IMR-90 (cell line): ENCODE measurements around the gene STYXL1. TPM values are rescaled to one million over a fixed set of nuclear protein-coding genes. Genes with fewer than 3 reads are reported as not detected.

Source experiments
- ATAC-seq: fragments of 200-7000 bp; cut with Tn5 transposase; 2 replicates; pipeline ENCODE4 v1.9.1; 2020; ENCODE audit warnings: low read depth, mild to moderate bottlenecking, moderate library complexity
- BruUV-seq: library from RNA; stranded (reverse); fragments of 400-500 nt; replicated peaks from 2 replicates; lab custom pipeline; 2021; lab: Mats Ljungman, UMichigan
- CTCF ChIA-PET: fragments of 300-600 bp; formaldehyde crosslinking; extraction: SDS; loops from one replicate; lab custom pipeline; 2021; ENCODE audit warnings: antibody characterized with exemption; lab: Yijun Ruan, JAX
- POLR2A ChIA-PET: fragments of 300-600 bp; sonication (Branson Sonifier 250); formaldehyde crosslinking; loops from one replicate; lab custom pipeline; 2022; ENCODE audit warnings: antibody characterized with exemption; ENCODE audit not compliant: unreplicated experiment; lab: Charles Lee
- DNase-seq: peaks from one replicate; pipeline ENCODE4 v3.0.0; 2013
- H2AFZ ChIP-seq: replicated peaks from 2 replicates; pipeline ENCODE3; 2013; ENCODE audit warnings: low read length, mild to moderate bottlenecking; ENCODE audit not compliant: poor library complexity
- H2AK5ac ChIP-seq: 2 replicates; pipeline ENCODE4 v1.6.1; 2013; ENCODE audit warnings: low read depth, low read length, inconsistent platforms
- H2AK9ac ChIP-seq: replicated peaks from 2 replicates; pipeline ENCODE3; 2013; ENCODE audit warnings: mild to moderate bottlenecking, low read depth, low read length, moderate library complexity; ENCODE audit not compliant: poor library complexity
- H2BK120ac ChIP-seq: 2 replicates; pipeline ENCODE4 v1.6.1; 2013; ENCODE audit warnings: low read depth, low read length, inconsistent platforms
- H2BK15ac ChIP-seq: 3 replicates; pipeline ENCODE4 v1.6.1; 2013; ENCODE audit warnings: low read depth, low read length, inconsistent platforms
- H2BK20ac ChIP-seq: 2 replicates; pipeline ENCODE4 v1.6.1; 2013; ENCODE audit warnings: low read depth, mild to moderate bottlenecking, inconsistent platforms, low read length, moderate library complexity
- H2BK5ac ChIP-seq: 2 replicates; pipeline ENCODE4 v1.6.1; 2013; ENCODE audit warnings: mild to moderate bottlenecking, low read depth, low read length, inconsistent platforms; ENCODE audit not compliant: poor library complexity, severe bottlenecking
- H3K14ac ChIP-seq: replicated peaks from 2 replicates; pipeline ENCODE4 v1.6.1; 2013; ENCODE audit warnings: low read depth, low read length, inconsistent platforms
- H3K18ac ChIP-seq: 2 replicates; pipeline ENCODE4 v1.6.1; 2013; ENCODE audit warnings: low read depth, low read length, control low read depth
- H3K23ac ChIP-seq: 2 replicates; pipeline ENCODE4 v1.6.1; 2013; ENCODE audit warnings: low read depth, low read length, inconsistent platforms
- H3K27ac ChIP-seq: 2 replicates; pipeline ENCODE4 v1.5.1; 2013; ENCODE audit warnings: mild to moderate bottlenecking, control low read depth, low read length; ENCODE audit not compliant: insufficient read depth
- H3K27me3 ChIP-seq: 2 replicates; pipeline ENCODE4 v1.6.1; 2013; ENCODE audit warnings: low read length; ENCODE audit not compliant: control insufficient read depth, insufficient read depth
- H3K36me3 ChIP-seq: 2 replicates; pipeline ENCODE4 v1.6.1; 2013; ENCODE audit warnings: low read length, mixed read lengths; ENCODE audit not compliant: control insufficient read depth, insufficient read depth
- H3K4ac ChIP-seq: 2 replicates; pipeline ENCODE4 v1.6.1; 2013; ENCODE audit warnings: low read depth, low read length, inconsistent platforms
- H3K4me1 ChIP-seq: 2 replicates; pipeline ENCODE4 v1.6.1; 2013; ENCODE audit warnings: low read length, mixed read lengths; ENCODE audit not compliant: control insufficient read depth, insufficient read depth
- H3K4me2 ChIP-seq: 2 replicates; pipeline ENCODE4 v1.6.1; 2013; ENCODE audit warnings: low read depth, mild to moderate bottlenecking, control low read depth, low read length, moderate library complexity
- H3K4me3 ChIP-seq: 2 replicates; pipeline ENCODE4 v1.5.1; 2013; ENCODE audit warnings: low read depth, mild to moderate bottlenecking, control low read depth, low read length, moderate library complexity; ENCODE audit not compliant: insufficient read depth
- H3K56ac ChIP-seq: 2 replicates; pipeline ENCODE4 v1.6.1; 2013; ENCODE audit warnings: low read length, inconsistent platforms; ENCODE audit not compliant: insufficient read depth; ENCODE audit errors: extremely low read depth
- H3K79me1 ChIP-seq, 2 experiments: 2 replicates each; pipeline ENCODE4 v1.6.1; 2013; ENCODE audit warnings: low read length in 2 of 2, inconsistent platforms in 1 of 2, low read depth in 1 of 2
- H3K9ac ChIP-seq: 2 replicates; pipeline ENCODE4 v1.6.1; 2013; ENCODE audit warnings: low read depth, low read length, control low read depth
- H3K9me1 ChIP-seq: 2 replicates; pipeline ENCODE4 v1.6.1; 2013; ENCODE audit warnings: low read length, inconsistent platforms; ENCODE audit not compliant: insufficient read depth
- H3K9me3 ChIP-seq: 2 replicates; pipeline ENCODE4 v1.6.1; 2013; ENCODE audit warnings: low read length; ENCODE audit not compliant: control insufficient read depth, insufficient read depth
- H4K20me1 ChIP-seq: 2 replicates; pipeline ENCODE4 v1.6.1; 2013; ENCODE audit warnings: low read length, inconsistent platforms; ENCODE audit not compliant: insufficient read depth
- H4K5ac ChIP-seq: 2 replicates; pipeline ENCODE4 v1.6.1; 2013; ENCODE audit warnings: mild to moderate bottlenecking, low read depth, low read length, control low read depth
- H4K8ac ChIP-seq, 2 experiments: 2 replicates each; pipeline ENCODE4 v1.6.1; 2013; ENCODE audit warnings: low read depth in 2 of 2, low read length in 2 of 2, control low read depth in 1 of 2, inconsistent platforms in 1 of 2
- H4K91ac ChIP-seq: 2 replicates; pipeline ENCODE4 v1.6.1; 2013; ENCODE audit warnings: low read depth, low read length, inconsistent platforms; ENCODE audit not compliant: insufficient read depth
- BHLHE40 ChIP-seq: fragments of 150-350 bp; IDR thresholded peaks from 2 replicates; pipeline ENCODE4 v1.6.1; 2016; ENCODE audit warnings: mild to moderate bottlenecking, low read depth, low read length
- NFE2L2 ChIP-seq: fragments of 150-350 bp; IDR thresholded peaks from 2 replicates; pipeline ENCODE4 v1.6.1; 2016; ENCODE audit warnings: low read depth, mild to moderate bottlenecking, low read length
- RFX5 ChIP-seq: IDR thresholded peaks from 2 replicates; pipeline ENCODE4 v1.8.0; 2012; ENCODE audit warnings: low read depth, mild to moderate bottlenecking, low read length, moderate library complexity
- SMC3 ChIP-seq: fragments of 150-350 bp; IDR thresholded peaks from 2 replicates; pipeline ENCODE4 v1.6.1; 2016; ENCODE audit warnings: low read depth, mild to moderate bottlenecking, antibody characterized with exemption, low read length, moderate library complexity
- WGBS, 2 experiments: methylation state at CpG; one replicate each; pipeline versions ENCODE4 v1.1.5 to v1.1.7; 2013; ENCODE audit warnings: missing lambda C conversion rate in 2 of 2; ENCODE audit not compliant: insufficient read length in 1 of 2; ENCODE audit errors: extremely low coverage in 2 of 2; 5-methylcytosine and 5-hydroxymethylcytosine counted together
- dilution Hi-C: fragments of 300-500 bp; cut with HindIII; formaldehyde crosslinking; loops from one replicate; pipeline ENCODE4 v1.14.3; 2018; ENCODE audit warnings: low sequenced_read_pairs; ENCODE audit not compliant: unreplicated experiment
- in situ Hi-C: fragments of 300-500 bp; cut with MboI; formaldehyde crosslinking; loops from 3 replicates; pipeline ENCODE4 v1.14.3; 2019; ENCODE audit warnings: low sequenced_read_pairs, inconsistent platforms, mixed read lengths
- intact Hi-C: fragments of 100-400 bp; cut with micrococcal nuclease; formaldehyde crosslinking; loops from 2 replicates; pipeline ENCODE4 v1.10.0; 2022
- polyA plus RNA-seq, 3 experiments: library from polyadenylated mRNA; depleted of rRNA; stranded (reverse); fragments of >200 nt; gene quantifications; 2 replicates each; pipeline ENCODE4 v1.2.3, GENCODE V29; 2012; ENCODE audit warnings: low replicate concordance in 1 of 3
- total RNA-seq: library from RNA; depleted of rRNA; stranded (reverse); fragments of >200 nt; gene quantifications from 2 replicates; pipeline ENCODE4 v1.2.3, GENCODE V29; 2012

The STYXL1 gene
- total and polyA plus RNA-seq, 2 of the 4 experiments (the other 2 are of a cell fraction), result 66.1 to 73.8 TPM

DNA sequence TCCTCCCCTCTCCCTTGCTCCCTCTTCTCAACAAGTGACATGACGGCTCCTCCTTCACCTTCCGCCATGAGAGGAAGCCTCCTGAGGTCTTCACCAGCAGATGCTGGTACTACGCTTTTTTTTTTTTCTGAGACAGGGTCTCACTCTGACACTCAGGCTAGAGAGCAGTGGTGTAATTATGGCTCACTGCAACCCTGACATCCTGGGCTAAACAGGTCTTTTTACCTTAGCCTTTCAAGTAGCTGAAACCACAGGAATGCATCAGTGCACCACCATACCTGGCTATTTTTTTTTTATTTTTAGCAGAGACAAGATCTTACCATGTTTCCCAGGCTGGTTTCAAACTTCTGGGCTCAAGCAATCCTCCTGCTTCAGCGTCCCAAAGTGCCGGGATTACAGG is 43.7 kb upstream of the STYXL1 start:
- no TSS peak for BruUV-seq
- no peak for DNase-seq
- no peak overlapping the region for H2BK5ac ChIP-seq
- no peak overlapping the region for H3K9ac ChIP-seq
- no peak overlapping the region for H3K27ac ChIP-seq
- no peak overlapping the region for H2AK9ac ChIP-seq
- H2AK5ac ChIP-seq, result 0 out of 2 replicates have a peak overlapping the region, but pooled peaks have one; percentile 24
- TF ChIP-seq NFE2L2 (no peak), RFX5 (no peak), SMC3 (no peak), BHLHE40 (no peak)
- dilution Hi-C loops (no loop called here), intact Hi-C loops (no loop called here), in situ Hi-C loops (no loop called here)
- WGBS, 2 experiments, result no CpG with 5 or more reads among the region's 5 CpGs
- ChIA-PET POLR2A (no interaction called here), CTCF (no interaction called here)
- no peaks in the 10 kb centered on the region; the same call in 1 of the 2 replicates for H3K27me3 ChIP-seq
- no peak overlapping the region for H2AFZ ChIP-seq
- no peak overlapping the region for H3K18ac ChIP-seq
- H3K14ac ChIP-seq, result no peak overlapping the region
- H3K79me1 ChIP-seq, result no peaks in the 10 kb centered on the region
- no peak for ATAC-seq
- no peak overlapping the region for H4K5ac ChIP-seq
- no peaks in the 10 kb centered on the region for H4K20me1 ChIP-seq
- H3K4me1 ChIP-seq, result peaks cover 3% of the 10 kb centered on the region; the same call in 1 of the 2 replicates
- peaks cover 4% of the 10 kb centered on the region; the same call in 1 of the 2 replicates for H3K9me1 ChIP-seq
- H3K9me3 ChIP-seq, result no peaks in the 10 kb centered on the region
- H4K8ac ChIP-seq, result no peak overlapping the region
- H3K23ac ChIP-seq, result no peak overlapping the region
- no peak overlapping the region for H3K56ac ChIP-seq
- no peak overlapping the region for H2BK15ac ChIP-seq
- no peak overlapping the region for H3K4me3 ChIP-seq
- H3K4me2 ChIP-seq, result no peak overlapping the region
- H2BK20ac ChIP-seq, result no peak overlapping the region
- H3K4ac ChIP-seq, result no peak overlapping the region; the same call in 1 of the 2 replicates
- H2BK120ac ChIP-seq, result 0 out of 2 replicates have a peak overlapping the region, but pooled peaks have one; percentile 40
- no peaks in the 10 kb centered on the region for H3K36me3 ChIP-seq
- H4K91ac ChIP-seq, result no peak overlapping the region
